GM11168 (cell line): Measurements from ENCODE around the gene GRIN3B.
"Not testable (repeated sequence)": the region's sequence is repeated elsewhere in the genome, so short reads cannot be mapped to it uniquely, and the experiment has no call there.

Experiments
- in situ Hi-C: fragments of 300-500 bp; cut with MboI; formaldehyde crosslinking; loops from one replicate; pipeline ENCODE4 v1.12.0; 2022; ENCODE audit warnings: low sequenced_read_pairs; ENCODE audit not compliant: unreplicated experiment

GRIN3B gene, protein sequence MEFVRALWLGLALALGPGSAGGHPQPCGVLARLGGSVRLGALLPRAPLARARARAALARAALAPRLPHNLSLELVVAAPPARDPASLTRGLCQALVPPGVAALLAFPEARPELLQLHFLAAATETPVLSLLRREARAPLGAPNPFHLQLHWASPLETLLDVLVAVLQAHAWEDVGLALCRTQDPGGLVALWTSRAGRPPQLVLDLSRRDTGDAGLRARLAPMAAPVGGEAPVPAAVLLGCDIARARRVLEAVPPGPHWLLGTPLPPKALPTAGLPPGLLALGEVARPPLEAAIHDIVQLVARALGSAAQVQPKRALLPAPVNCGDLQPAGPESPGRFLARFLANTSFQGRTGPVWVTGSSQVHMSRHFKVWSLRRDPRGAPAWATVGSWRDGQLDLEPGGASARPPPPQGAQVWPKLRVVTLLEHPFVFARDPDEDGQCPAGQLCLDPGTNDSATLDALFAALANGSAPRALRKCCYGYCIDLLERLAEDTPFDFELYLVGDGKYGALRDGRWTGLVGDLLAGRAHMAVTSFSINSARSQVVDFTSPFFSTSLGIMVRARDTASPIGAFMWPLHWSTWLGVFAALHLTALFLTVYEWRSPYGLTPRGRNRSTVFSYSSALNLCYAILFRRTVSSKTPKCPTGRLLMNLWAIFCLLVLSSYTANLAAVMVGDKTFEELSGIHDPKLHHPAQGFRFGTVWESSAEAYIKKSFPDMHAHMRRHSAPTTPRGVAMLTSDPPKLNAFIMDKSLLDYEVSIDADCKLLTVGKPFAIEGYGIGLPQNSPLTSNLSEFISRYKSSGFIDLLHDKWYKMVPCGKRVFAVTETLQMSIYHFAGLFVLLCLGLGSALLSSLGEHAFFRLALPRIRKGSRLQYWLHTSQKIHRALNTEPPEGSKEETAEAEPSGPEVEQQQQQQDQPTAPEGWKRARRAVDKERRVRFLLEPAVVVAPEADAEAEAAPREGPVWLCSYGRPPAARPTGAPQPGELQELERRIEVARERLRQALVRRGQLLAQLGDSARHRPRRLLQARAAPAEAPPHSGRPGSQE

DNA sequence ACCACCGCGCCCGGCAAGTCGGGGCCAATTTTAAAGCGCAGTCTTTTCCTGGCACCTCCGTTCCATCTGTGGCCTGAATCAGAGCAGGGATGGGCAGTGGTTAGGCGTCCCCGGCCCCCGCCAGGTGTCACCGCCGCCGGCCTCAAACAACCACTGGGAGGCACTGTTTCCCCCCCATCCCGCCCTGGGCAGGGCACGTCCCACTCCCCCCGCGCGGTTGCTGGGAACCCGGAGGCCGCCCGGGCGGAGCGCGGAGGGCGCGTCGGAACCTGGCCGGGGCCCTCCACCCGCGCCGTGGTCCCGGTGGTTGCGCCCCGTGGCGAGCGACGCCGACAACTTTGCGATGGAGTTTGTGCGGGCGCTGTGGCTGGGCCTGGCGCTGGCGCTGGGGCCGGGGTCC is at the start of gene GRIN3B:
TSS of gene GRIN3B (plus strand) at position 325 of the 400 bp plus-strand sequence. CDS start at position 344, 19 bp downstream.
- in situ Hi-C loops: no loop called here

DNA sequence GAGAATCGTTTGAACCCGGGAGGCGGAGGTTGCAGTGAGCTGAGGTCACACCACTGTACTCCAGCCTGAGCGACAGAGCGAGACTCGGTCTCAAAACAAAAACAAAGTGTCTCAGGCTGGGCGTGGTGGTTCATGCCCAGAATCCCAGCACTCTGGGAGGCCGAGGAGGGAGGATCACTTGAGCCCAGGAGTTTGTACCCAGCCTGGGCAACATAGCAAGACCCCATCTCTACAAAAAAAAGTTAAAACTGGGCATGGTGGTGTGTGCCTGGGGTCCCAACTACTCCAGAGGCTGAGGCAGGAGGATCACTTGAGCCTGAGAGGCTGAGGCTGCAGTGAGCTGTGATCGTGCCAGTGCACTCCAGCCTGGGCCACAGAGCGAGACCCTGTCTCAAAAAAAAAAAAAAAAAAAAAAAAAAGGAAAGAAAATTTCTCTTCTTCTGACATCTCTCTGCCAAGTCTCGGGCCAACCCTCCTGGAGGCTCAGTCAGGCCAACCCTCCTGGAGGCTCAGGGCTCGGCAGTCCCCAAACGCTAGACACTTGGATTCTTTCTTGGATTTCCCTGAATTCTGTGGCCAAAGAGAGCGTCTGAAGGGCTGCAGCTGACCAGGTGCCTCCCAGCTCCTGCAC is 48.1 kb upstream of the GRIN3B start:
- in situ Hi-C loops: no loop called here

DNA sequence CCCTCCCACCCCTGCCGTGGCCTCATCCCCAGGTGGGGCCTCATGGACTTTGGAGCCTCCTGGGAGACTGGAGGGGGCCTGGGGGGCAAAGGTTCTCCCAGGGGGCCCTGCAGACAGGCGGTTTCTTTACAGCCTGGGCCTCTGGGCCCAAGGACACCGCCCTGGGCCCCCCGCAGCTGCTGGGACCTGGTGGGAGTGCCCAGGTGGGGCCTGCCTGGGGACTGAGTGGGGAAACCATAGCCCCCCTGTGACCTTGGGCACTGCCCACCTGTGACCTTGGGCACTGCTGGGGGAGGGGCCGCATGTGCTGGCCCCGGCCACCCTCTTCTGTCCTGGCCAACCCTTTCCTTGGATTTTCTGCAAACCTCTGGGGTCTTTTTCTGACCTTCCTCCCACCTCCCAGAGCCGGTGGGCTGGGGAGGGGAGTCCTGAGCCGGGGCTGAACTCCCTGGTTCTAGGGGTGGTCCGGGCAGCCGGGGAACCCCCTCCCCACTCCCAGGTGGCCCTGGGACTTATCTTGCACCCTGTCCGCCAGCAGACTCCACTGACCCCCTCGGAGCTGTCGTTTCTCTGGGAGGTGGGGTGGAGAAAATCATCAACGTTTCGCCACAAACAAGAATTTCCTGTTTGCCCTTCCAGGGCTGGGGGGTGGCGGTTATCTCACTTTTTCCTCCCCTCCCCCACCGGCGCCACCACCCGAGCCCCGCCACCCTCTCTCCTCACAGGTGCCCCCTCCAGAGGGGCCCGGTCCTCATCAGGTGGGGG is 47.4 kb upstream of the GRIN3B start:
- in situ Hi-C loops: no loop called here

DNA sequence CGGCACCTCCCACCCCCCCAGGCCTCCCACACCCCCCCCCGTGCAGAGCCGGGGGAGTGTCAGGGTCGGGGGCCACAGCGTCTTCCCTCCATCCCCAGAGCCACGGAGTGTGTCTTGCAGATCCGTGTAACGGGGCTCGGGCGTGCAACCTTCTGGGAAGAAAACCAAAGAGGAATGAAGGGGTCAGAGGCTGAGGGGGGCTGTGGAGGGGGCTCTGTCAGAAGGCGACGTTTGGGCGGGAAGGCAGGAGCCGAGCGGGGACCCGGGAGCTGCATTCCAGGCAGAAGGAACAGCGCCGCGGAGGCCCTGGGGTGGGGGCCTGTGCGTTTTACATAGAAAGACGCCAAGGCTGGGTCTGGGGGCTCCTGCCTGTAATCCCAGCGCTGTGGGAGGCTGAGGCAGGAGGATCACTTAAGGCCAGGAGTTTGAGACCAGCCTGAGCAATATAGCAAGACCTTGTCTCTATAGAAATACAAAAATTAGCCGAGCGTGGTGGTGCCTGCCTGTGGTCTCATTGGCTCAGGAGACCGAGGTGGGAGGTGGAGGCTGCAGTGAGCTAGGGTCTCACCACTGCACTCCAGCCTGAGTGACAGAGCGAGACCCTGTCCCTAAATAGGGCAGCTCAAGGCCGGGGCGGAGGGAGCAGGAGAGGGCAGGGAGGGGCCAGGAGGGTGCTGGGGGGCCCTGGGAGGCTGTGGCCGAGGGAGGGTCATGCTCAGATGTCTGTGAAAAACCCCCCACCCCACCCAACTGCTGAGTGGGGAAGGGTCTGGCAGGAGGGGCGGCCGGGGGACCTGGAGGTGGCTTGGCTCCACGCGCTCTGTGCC is 46.6 kb upstream of the GRIN3B start:
- in situ Hi-C loops: no loop called here

DNA sequence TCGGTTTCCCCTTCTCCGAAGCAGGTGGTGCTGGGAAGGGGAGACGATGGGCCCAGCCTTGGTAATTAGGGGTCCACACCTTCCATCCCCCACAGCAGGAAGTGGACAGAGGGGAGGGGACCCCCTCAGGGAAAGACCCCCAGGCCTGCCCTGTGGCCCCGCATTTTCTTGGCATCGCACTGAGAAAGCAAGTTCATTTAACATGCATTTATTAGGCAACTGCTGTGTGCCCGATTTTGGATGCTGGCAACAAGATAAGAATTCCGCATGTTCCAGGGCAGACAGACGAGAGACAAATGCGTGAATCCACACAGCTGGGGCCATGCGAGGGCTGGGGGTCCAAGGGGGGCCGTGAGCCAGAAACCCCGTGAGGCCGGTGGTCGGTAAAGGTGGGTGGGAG is 45.9 kb upstream of the GRIN3B start:
- in situ Hi-C loops: no loop called here

DNA sequence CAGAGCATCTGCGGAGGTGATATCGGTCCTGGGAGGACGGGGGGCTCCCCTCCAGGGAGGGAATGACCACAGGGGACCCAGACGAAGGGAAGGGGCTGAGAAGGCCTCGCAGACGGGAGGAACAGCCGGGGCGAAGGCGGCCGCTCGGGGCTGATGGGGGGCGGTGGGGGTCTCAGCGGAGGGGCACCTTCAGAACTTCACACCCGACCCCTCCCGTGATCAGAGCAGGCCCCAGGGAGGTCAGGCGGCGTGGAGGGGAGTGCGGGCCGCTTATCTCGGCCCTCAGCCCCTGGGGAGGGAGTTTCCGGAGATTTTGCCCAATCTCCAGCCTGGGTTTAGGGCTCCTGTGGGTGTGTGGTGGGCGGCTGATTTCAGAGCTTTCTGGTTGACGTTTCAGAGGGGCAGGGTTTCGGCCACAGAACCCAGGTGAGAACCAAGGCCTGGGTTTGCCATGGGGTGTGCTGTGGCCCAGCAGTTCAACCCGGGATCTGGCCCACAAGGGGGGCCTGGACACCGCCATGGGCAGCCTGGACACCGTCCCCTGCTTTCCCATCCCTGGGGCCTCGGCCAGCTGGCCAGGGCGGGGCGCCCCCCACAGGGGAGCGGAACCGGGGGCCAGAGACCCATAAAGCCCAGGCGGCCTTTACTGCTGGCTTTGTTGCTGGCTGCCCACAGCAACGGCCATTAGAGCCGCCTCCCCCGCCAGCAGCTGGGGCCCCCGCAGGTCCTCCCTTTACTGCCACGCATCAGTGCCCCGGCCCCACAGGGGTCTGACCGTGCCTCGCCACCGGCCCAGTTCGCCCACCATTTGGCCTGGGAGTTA is 45.3 kb upstream of the GRIN3B start:
- in situ Hi-C loops: no loop called here

DNA sequence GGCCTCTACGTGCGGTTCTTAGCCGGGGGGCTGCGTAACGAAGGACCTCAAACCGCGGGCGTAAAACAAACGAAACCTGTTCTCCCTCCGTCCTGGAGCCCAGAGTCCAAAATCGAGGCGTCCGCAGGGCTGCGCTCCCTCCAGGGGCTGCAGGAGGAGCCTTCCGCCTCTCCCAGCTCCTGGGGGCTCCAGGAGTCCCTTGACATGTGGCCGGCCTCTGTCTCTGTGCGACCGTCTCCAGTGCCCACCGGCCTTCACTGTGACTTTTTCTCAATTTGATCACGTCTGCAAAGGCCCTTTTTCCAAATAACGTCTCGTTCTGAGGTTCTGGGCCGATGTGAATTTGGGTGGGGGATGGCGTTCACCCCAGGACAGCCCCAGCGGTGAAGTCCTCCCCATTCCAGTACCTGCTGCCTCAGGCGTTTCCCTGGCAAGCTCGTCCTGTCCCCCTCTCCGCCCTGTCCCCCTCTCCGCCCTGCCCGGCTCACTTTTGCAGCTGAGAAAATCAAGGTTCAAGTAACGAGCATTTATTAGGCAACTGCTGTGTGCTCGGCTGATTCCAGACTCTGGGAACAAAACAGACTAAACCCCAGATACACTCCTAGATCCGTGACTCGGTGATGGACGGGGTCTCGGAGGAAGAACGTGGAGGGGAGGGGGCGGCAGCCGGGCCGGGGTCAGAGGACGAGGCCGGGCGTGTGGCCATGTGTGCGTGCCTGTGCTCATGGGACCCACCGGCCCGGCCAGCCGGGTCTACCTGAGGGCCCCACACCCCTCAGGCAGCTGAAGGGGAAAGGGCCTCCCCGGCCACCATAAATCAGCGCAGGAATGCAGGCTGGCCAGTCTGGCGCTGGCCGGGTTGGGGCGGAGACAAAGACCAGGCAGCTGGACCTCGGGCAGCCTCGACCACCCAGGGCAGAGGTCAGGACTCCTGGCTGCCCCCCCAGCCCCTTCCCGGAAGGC is 44.1 kb upstream of the GRIN3B start:
- in situ Hi-C loops: no loop called here

DNA sequence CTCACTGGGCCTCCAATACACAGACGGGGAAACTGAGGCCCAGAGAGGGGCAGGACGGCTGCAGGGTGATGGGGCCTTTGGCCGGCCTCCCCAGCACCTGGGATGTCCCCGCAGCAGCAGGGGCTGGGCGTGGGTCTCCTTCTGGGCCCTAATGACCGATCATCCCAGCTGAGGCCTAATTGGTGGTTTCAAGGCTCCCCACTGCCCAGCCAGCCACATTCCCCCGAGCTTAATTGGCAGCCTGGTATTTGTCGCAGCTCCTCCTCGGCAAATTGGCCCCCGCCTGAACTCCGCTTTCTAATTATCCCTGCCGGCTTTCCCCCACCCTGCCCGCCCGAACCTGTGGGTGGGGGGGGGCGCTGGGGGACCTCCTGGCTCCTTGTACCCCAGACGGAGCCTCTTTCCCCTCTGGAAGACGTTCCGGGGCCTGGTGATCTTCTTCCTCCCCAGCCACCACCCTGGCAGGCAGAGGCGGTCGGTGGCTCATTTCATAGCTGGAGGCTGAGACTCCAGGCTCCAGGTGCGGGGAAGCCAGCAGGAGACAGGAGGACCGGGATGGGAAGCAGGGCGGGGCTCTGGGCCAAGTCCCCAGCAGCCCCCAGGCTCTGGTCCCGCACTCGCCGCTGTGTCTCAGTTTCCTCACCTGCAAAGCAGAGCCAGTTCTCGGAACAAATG is 43.3 kb upstream of the GRIN3B start:
- in situ Hi-C loops: no loop called here

DNA sequence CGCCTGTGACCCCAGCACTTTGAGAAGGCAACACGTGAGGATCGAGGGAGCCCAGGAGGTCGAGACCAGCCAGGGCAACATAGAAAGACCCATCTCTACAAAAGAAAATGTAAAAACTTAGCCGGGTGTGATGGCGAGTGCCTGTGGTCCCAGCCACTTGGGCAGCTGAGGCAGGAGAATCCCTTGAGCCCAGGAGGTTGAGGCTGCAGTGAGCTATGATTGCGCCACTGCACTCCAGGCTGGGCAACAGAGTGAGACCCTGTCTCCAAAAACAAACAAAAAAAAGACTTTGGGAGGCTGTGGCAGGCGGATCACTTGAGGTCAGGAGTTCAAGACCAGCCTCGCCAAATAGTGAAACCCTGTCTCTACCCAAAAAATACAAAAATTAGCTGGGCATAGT is 42.6 kb upstream of the GRIN3B start:
- in situ Hi-C loops: not testable (repeated sequence)

DNA sequence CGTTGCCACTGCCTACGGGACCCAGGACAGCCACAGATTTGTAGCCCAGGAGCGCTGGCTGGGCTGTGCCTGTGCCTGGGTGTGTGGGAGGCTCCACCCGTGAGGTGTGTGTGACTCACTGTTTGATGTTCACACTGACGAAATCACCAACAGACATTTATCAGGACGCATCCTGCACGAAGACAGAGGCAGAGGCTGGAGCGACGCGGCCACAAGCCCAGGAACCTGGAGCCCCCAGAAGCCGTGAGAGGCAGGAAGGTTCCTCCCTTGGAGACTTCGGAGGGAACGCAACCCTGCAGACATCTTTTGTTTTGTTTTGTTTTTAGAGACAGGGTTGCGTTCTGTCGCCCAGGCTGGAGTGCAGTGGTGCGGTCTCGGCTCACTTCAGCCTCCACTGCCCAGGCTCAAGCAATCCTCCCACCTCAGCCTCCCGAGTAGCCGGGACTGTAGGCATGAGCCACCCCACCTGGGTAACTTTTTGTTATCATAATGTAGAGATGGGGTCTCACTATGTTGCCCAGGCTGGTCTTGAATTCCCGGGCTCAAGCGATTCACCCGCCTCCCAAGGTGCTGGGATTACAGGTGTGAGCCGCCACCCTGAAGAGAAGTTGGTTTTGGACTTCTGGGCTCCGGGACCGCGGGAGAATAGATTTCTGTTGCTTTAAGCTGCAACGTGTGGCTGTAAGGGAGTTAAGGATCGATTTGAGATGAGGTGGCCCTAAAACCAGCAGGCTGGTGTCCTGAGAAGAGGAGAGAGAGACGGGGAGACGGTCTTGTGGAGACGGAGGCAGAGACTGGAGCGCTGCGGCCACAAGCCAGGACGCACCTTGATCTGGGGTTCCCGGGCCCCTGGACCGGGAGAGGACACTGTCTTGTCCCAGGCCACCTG is 41.0 kb upstream of the GRIN3B start:
- in situ Hi-C loops: no loop called here

DNA sequence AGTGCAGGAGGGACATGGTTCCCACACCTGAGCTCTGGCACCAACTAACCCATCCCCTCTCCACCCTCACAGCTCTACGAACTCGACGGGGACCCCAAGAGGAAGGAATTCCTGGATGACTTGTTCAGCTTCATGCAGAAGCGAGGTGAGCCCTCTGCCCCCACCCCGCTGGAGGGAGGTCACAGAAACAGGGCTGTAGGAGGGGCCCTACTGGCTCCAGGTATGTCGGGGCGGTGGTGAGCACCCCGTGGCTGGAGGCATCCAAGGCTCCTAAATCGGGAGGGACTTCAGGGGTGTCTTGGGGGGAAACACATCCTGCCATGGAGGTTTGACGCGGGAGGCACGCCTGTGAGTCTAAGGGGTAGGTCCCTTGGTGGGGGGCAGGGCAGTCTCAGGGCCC is 40.2 kb upstream of the GRIN3B start:
- in situ Hi-C loops: no loop called here

DNA sequence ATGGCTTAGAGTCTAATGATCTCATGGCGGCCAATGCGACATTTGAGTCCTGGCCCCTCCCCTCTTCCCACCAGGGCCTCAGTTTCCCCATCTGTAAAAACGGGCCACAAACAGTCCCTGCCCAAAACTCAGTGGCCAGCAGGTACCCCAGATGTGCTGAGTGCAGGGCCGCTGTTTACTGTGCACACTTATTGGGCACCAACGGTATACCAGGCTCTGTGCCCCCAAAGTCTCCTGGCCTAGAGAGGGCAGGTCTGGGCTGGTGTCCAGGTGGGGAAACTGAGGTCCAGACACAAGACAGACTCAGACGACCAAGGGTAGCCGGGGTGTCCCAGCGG is 39.6 kb upstream of the GRIN3B start:
- in situ Hi-C loops: no loop called here

DNA sequence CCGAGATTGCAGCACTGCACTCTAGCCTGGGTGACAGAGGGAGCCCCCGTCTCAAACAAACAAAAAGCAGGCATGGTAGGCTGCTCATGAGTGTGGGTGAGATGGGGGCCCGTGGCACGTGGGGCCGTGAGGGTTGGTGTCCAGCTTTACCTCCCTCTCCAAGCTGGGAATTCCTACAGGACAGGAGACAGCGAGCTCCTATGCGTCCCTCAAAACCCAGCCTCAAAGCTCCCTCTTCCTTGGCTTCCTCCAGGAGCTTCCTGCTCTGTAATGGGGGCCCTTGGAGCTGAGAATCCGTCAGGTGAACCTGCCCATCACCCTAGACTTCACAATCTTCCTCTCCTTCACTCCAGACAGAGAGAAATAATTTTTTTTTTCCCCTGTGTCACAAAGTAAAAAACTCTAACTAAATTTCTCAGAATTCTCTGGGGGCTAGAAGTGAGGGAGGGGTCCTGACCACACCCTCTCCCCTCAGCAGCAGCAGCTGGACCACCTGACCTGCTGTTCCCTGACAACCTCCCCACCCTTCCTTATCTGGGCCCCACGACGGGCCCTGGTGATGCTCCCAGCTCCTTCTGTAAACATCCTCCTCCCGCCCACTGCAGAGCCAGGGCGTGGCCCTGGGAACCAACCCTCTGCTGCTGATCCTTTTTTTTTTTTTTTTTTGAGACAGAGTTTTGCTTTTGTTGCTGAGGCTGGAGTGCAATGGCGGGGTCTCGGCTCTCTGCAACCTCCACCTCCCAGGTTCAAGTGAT is 38.2 kb upstream of the GRIN3B start:
- in situ Hi-C loops: no loop called here

DNA sequence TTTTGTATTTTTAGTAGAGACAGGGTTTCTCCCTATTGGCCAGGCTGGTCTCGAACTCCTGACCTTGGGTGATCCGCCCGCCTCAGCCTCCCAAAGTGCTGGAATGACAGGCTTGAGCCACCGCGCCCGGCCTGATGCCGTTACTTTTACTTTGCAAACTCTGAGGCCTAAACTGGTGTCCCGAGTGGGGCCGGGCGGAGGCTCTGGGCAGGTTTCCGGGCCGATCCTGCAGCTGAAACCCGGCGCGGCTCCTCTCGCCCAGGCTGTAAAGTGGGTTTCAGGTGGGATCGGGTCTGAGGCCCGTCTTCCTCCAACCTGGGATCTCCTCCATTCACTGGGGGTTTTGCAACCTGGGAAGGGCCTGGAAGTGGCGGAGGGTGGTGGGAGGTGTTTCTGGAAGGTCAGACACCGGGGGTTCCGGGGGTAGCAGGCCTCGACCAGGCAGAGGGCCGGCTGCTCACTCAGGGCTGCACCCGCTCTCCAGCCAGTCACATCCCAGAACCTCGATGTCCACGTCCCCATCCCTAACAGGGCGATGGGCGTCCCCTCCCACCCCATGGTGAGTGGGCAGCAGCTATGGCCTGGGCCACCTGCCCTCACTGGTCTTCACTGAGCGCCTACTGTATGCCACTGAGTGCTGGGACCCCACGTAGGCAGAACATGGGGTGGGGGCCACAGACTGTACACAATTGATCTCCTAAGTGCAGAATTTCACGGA is 37.4 kb upstream of the GRIN3B start:
- in situ Hi-C loops: no loop called here
